GM12878 (cell line): ENCODE data around the gene SDC1. TPM values are rescaled to one million over a fixed set of nuclear protein-coding genes. Genes with fewer than 3 reads are reported as not detected.

Source experiments
- ATAC-seq: fragments of 200-7000 bp; cut with Tn5 transposase; 3 replicates; pipeline ENCODE4 v1.9.1; 2020; ENCODE audit warnings: mild to moderate bottlenecking, moderate library complexity
- BruUV-seq: library from RNA; stranded (reverse); fragments of 400-500 nt; replicated peaks from 2 replicates; lab custom pipeline; 2021; lab: Mats Ljungman, UMichigan
- CTCF ChIA-PET: fragments of 300-600 bp; sonication (Branson Sonifier 250); formaldehyde crosslinking; extraction: SDS; loops from one replicate; lab custom pipeline; 2021; ENCODE audit warnings: inconsistent platforms; lab: Yijun Ruan, JAX
- POLR2A ChIA-PET: fragments of 350-600 bp; formaldehyde crosslinking; extraction: SDS; loops from one replicate; lab custom pipeline; 2021; ENCODE audit warnings: inconsistent platforms; lab: Charles Lee
- RAD21 ChIA-PET: fragments of 300-600 bp; sonication (Branson Sonifier 250); formaldehyde crosslinking; loops from one replicate; lab custom pipeline; 2023; ENCODE audit warnings: antibody characterized with exemption; ENCODE audit not compliant: unreplicated experiment; lab: Charles Lee
- SMC1A ChIA-PET: fragments of 300-600 bp; sonication (Branson Sonifier 250); formaldehyde crosslinking; loops from one replicate; lab custom pipeline; 2023; ENCODE audit not compliant: unreplicated experiment, uncharacterized antibody; lab: Charles Lee
- DNase-seq: peaks from one replicate; pipeline ENCODE4 v3.0.0-alpha.2; 2011; ENCODE audit warnings: low read depth, low spot score
- FAIRE-seq: peaks from 3 replicates; lab custom pipeline; 2011; peaks lifted over from hg19 to GRCh38; lab: Jason Lieb, UNC
- H2AFZ ChIP-seq: 2 replicates; pipeline ENCODE4 v1.6.0; 2011; ENCODE audit warnings: low read depth, low read length, control low read depth; ENCODE audit not compliant: control insufficient read depth
- H3K27ac ChIP-seq: 2 replicates; pipeline ENCODE4 v1.5.1; 2011; ENCODE audit warnings: control low read depth; ENCODE audit not compliant: control insufficient read depth, insufficient read depth
- H3K27me3 ChIP-seq, 2 experiments: replicated peaks in 1 of 2; 2 replicates each; pipeline versions ENCODE4 v1.6.0 to v1.6.1; 2011; ENCODE audit warnings: low read length in 1 of 2; ENCODE audit not compliant: control insufficient read depth in 2 of 2, insufficient read depth in 2 of 2
- H3K36me3 ChIP-seq, 2 experiments: 2 replicates each; pipeline ENCODE4 v1.5.1; 2011; ENCODE audit warnings: low read length in 1 of 2; ENCODE audit not compliant: control insufficient read depth in 2 of 2, insufficient read depth in 2 of 2
- H3K4me1 ChIP-seq: 2 replicates; pipeline ENCODE4 v1.6.1; 2011; ENCODE audit warnings: mild to moderate bottlenecking, low read length, moderate library complexity, mixed read lengths; ENCODE audit not compliant: control insufficient read depth, insufficient read depth
- H3K4me2 ChIP-seq: 2 replicates; pipeline ENCODE4 v1.6.0; 2011; ENCODE audit warnings: control low read depth; ENCODE audit not compliant: control insufficient read depth, insufficient read depth
- H3K4me3 ChIP-seq: fragments of 200-600 bp; sonication (generic); 2 replicates; pipeline ENCODE4 v1.5.1; 2016
- H3K79me2 ChIP-seq: 2 replicates; pipeline ENCODE4 v1.6.0; 2011; ENCODE audit warnings: low read length; ENCODE audit not compliant: control insufficient read depth, insufficient read depth
- H3K9ac ChIP-seq: 2 replicates; pipeline ENCODE4 v1.8.0; 2011; ENCODE audit warnings: low read length, control low read depth, mixed read lengths; ENCODE audit not compliant: control insufficient read depth, insufficient read depth
- H3K9me3 ChIP-seq: replicated peaks from 3 replicates; pipeline ENCODE4 v1.5.1; 2011; ENCODE audit warnings: mild to moderate bottlenecking, low read length; ENCODE audit not compliant: control insufficient read depth, insufficient read depth
- H4K20me1 ChIP-seq: 2 replicates; pipeline ENCODE4 v1.6.0; 2011; ENCODE audit not compliant: control insufficient read depth, insufficient read depth
- CBFB ChIP-seq: IDR thresholded peaks from 2 replicates; pipeline ENCODE4 v1.6.1; 2016; ENCODE audit warnings: antibody characterized with exemption, low read depth
- CBX3 ChIP-seq: fragments of 200-600 bp; sonication (generic); IDR thresholded peaks from 2 replicates; pipeline ENCODE4 v1.6.1; 2016; ENCODE audit warnings: low read depth, borderline replicate concordance
- CEBPB ChIP-seq, 2 experiments: fragments of 150-350 bp in 1 of 2; IDR thresholded peaks; 2 replicates each; pipeline ENCODE4 v1.6.1; 2012 to 2014; ENCODE audit warnings: low read depth in 2 of 2, low read length in 2 of 2, borderline replicate concordance in 1 of 2, inconsistent platforms in 1 of 2
- CREM ChIP-seq: IDR thresholded peaks from 2 replicates; pipeline ENCODE4 v1.6.1; 2014; ENCODE audit warnings: antibody characterized with exemption, low read depth
- ETV6 ChIP-seq, 2 experiments: fragments of 450-650 bp in 1 of 2; IDR thresholded peaks in 1 of 2; conservative IDR thresholded peaks in 1 of 2; 2 replicates each; pipeline ENCODE4 v1.6.1; 2014; ENCODE audit warnings: antibody characterized with exemption in 1 of 2, borderline replicate concordance in 1 of 2, low read depth in 1 of 2, mild to moderate bottlenecking in 1 of 2, moderate library complexity in 1 of 2
- HDAC2 ChIP-seq: fragments of 200-600 bp; sonication (generic); IDR thresholded peaks from 2 replicates; pipeline ENCODE4 v1.6.1; 2017
- HSF1 ChIP-seq: fragments of 150-350 bp; IDR thresholded peaks from 2 replicates; pipeline ENCODE4 v1.6.1; 2014; ENCODE audit warnings: mild to moderate bottlenecking, low read depth, low read length
- KLF5 ChIP-seq: fragments of 450-650 bp; IDR thresholded peaks from 2 replicates; pipeline ENCODE4 v1.6.1; 2014; ENCODE audit warnings: mild to moderate bottlenecking; ENCODE audit not compliant: partially characterized antibody
- MYC ChIP-seq: IDR thresholded peaks from 2 replicates; pipeline ENCODE4 v1.6.1; 2011; ENCODE audit warnings: mild to moderate bottlenecking, low read length, moderate library complexity, inconsistent platforms; ENCODE audit not compliant: insufficient read depth, insufficient replicate concordance, insufficient read length, severe bottlenecking
- NFIC ChIP-seq: IDR thresholded peaks from 2 replicates; pipeline ENCODE4 v1.6.1; 2012; ENCODE audit warnings: low read depth, mild to moderate bottlenecking, inconsistent platforms, low read length, moderate library complexity
- NFYB ChIP-seq: IDR thresholded peaks from 2 replicates; pipeline ENCODE4 v1.6.1; 2011; ENCODE audit warnings: low read depth, mild to moderate bottlenecking, low read length, improper control_type of control experiment, moderate library complexity; ENCODE audit not compliant: insufficient read depth
- REST ChIP-seq: IDR thresholded peaks from 2 replicates; pipeline ENCODE4 v1.6.1; 2012; ENCODE audit warnings: mild to moderate bottlenecking, low read depth, low read length
- RUNX3 ChIP-seq: IDR thresholded peaks from 2 replicates; pipeline ENCODE4 v1.6.1; 2012; ENCODE audit warnings: low read length, inconsistent platforms
- SMAD1 ChIP-seq: fragments of 450-650 bp; IDR thresholded peaks from 2 replicates; pipeline ENCODE4 v1.6.1; 2018; ENCODE audit warnings: mild to moderate bottlenecking, low read depth; ENCODE audit not compliant: partially characterized antibody
- SREBF1 ChIP-seq: IDR thresholded peaks from 2 replicates; pipeline ENCODE4 v1.6.1; 2012; ENCODE audit warnings: mild to moderate bottlenecking, low read length
- ZBTB4 ChIP-seq: fragments of 450-650 bp; formaldehyde crosslinking; IDR thresholded peaks from 2 replicates; pipeline ENCODE4 v1.4.0; 2022; ENCODE audit warnings: mild to moderate bottlenecking, moderate library complexity
- WGBS: methylation state at CpG from one replicate; pipeline ENCODE4 v1.1.6; 2016; ENCODE audit warnings: low lambda C conversion rate; ENCODE audit not compliant: insufficient replicate concordance, insufficient coverage; ENCODE audit errors: missing lambda C conversion rate; 5-methylcytosine and 5-hydroxymethylcytosine counted together
- in situ Hi-C: fragments of 300-500 bp; cut with MboI; formaldehyde crosslinking; loops from 9 replicates; pipeline ENCODE4 v1.14.3; 2018; ENCODE audit warnings: mixed read lengths
- intact Hi-C: fragments of 100-400 bp; cut with micrococcal nuclease; formaldehyde crosslinking; loops from one replicate; pipeline ENCODE4 v1.14.2; 2022; ENCODE audit not compliant: unreplicated experiment
- polyA plus RNA-seq, 11 experiments: library from polyadenylated mRNA; depleted of rRNA in 4 of 11; unstranded in 6 of 11; stranded (reverse) in 5 of 11; fragments of >200 nt; fragmentation: Nextera tagmentation in 4 of 11; fragmentation: Illumina TruSeq in 1 of 11; extraction: Ambion mirVana in 4 of 11; extraction: Trizol in 1 of 11; gene quantifications; 1 replicate in 1 of 11; 2 replicates in 10 of 11; pipeline versions ENCODE4 v1.2.1 to v1.2.3, GENCODE V29; 2011 to 2016; ENCODE audit warnings: inconsistent platforms in 2 of 11, missing spikeins in 2 of 11, low read depth in 1 of 11
- total RNA-seq, 4 experiments: library from RNA; depleted of rRNA in 3 of 4; stranded (reverse); fragments of >200 nt in 3 of 4; fragmentation: Illumina TruSeq in 1 of 4; extraction: Trizol in 1 of 4; gene quantifications; 2 replicates each; pipeline versions ENCODE4 v1.2.1 to v1.2.3, GENCODE V29; 2013 to 2021

The SDC1 gene
- total and polyA plus RNA-seq, 10 of the 15 experiments (the other 5 are each of a cell fraction or from before 2014, with no cell fraction given) = 0.85 to 36.8 (median 23.7) TPM

- intact Hi-C loops = no loop called here
- Histone ChIP-seq H3K36me3 (peaks cover 5 to 32% of the 10 kb centered on the region in 2 experiments; a peak in 3 of 4 replicates), H3K4me2 (no peak overlapping the region), H3K27me3 (no peaks in the 10 kb centered on the region), H4K20me1 (no peaks in the 10 kb centered on the region), H3K79me2 (no peaks in the 10 kb centered on the region), H3K9ac (no peak overlapping the region), H3K27ac (no peak overlapping the region), H3K4me1 (no peaks in the 10 kb centered on the region), H3K4me3 (no peak overlapping the region), H2AFZ (no peak overlapping the region), H3K9me3 (no peaks in the 10 kb centered on the region)
- no peak for FAIRE-seq
- ChIA-PET SMC1A (no interaction called here), RAD21 (no interaction called here), CTCF (interaction anchor here (1.2 kb wide), 1 partner anchor 72 kb away, joined by 3 read pairs; no protein-coding TSS in a partner anchor), POLR2A (interaction anchor here (0.7 kb wide), 1 partner anchor 1126 kb away, joined by 3 read pairs; no protein-coding TSS in a partner anchor)
- ATAC-seq = no peak
- no peak for TF ChIP-seq SREBF1
- no peak for TF ChIP-seq RUNX3
- TF ChIP-seq CBX3 = no peak
- no peak for TF ChIP-seq NFIC
- no peak for TF ChIP-seq CEBPB (IDR thresholded peaks at IDR 0.05; ENCODE audit: borderline replicate concordance in 1 of 2, low read depth in 2 of 2, low read length in 2 of 2)
- no peak for TF ChIP-seq ETV6 (conservative IDR thresholded peaks at IDR 0.05 in 1 of 2, IDR thresholded peaks at IDR 0.05 in 1 of 2; ENCODE audit: borderline replicate concordance in 1 of 2, low read depth in 1 of 2)
- TF ChIP-seq HDAC2 = no peak
- no peak for TF ChIP-seq HSF1
- TF ChIP-seq KLF5 = no peak
- TF ChIP-seq CREM = no peak
- TF ChIP-seq SMAD1 = no peak
- no peak for TF ChIP-seq CBFB
- TF ChIP-seq NFYB = no peak
- no peak for TF ChIP-seq REST
- TF ChIP-seq MYC = no peak
- TF ChIP-seq ZBTB4 = no peak
- 84% methylated on average over 4 of the region's 4 CpGs for WGBS
- DNase-seq = no peak
- no TSS peak for BruUV-seq
- in situ Hi-C loops = no loop called here
Measured at GRCh38 chr2:20254731-20255130, 29.8 kb upstream of the SDC1 start.
